SHP77 (cell line): ENCODE measurements around the gene GHITM.

Experiments
- DNase-seq, 2 experiments: peaks; one replicate each; lab custom pipeline; 2025; lab: John Stamatoyannopoulos, UW

The GHITM gene

DNA sequence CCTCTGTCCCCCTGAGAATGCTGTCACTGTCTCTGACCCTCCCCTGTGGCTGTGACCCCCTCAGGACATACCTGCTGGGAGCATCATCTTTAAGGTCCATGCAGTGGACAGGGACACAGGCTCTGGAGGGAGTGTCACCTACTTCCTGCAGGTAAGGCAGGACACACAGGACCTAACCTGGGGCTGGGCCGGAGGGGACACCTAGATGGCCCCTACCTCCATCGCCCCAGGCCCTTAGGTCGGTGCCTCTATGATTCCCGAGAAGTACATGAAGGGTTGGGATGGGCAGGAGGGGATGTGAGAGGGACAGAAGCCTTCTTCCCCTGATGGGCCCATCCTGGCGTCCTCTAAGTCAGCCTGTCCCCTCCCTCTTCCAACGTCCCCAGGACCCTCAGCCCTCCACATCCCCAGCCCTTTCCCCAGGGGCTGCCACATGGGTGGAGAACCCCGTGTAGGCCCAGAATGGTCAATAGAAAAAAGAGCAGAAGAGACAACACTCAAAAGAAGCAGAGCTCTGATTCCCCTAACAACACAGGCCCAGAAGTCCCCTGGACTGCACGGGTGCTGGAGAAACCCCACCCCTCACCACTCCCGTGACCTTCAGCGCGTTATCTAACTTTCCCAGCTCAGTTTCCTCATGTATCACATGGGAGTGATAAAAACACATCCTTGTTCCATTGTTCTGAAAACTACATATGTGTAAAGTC, 61.4 kb downstream of the GHITM start:
- DNase-seq, result no peak

DNA sequence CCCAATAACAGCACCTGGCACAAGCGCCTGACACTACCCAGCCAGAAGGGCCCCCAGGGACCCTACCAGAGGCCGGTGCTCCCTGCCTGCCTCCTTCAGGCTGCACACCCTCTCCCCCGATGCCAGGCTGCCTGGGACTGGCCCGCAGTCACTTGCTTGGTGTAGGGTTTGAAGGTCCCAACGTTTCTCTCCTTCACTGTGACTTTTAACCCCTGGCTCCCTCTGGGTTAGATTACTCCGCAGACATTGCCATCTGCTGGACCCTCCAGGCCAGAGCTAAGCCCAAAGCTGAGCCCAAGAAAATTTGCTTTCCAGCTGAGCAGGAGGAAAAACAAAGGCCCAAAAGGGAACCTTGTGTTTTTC, 61.9 kb downstream of the GHITM start:
- no peak for DNase-seq

DNA sequence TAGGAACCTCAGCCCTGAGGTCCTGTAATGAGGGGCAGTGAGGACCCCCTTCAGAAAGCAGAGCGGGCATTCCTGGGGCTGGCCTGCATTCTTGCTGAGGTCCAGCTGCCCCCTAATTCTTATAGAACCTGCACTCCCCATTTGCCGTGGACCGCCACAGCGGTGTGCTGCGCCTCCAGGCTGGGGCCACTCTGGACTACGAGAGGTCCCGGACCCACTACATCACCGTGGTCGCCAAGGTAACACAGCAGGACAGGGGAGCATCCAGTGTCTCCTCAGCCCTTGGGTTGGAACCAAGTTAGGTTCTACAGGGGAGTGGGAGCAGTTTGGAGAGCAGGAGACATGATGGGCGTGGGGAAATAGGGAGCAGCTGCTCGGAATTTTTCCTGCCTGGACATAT, 62.4 kb downstream of the GHITM start:
- DNase-seq, result no peak

DNA sequence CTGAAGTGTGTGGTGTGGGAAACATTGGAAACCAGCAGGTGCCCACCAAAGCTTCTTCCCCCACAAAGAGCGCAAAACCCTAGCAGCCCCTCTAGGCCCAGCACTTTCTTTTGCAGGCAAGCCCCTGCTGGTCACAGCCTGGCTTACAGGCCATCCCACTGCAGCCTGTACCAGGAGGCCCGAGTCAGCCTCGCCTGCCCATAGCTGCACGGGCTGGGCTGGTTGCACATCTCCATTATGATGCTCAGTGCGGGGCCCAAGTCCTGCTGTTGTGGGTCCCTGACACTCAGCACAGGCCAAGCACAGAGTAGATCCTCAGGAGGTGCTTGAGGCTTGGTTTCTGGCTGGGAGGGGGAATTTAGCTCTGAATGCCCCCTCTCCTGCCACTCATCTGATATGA, 63.0 kb downstream of the GHITM start:
- no peak for DNase-seq
